ENCODE data around the gene SLC25A33. TPM values are rescaled to one million over a fixed set of nuclear protein-coding genes. Genes with fewer than 3 reads are reported as not detected.

SLC25A33 gene
- polyA plus RNA-seq, 1 donor from 2014 or later: 19.1 TPM

- Histone ChIP-seq H4K20me1 (ENCODE audit: insufficient read depth) (no peaks in the 10 kb centered on the region), H3K27me3 (ENCODE audit: insufficient read depth, low read depth, low read length) (peaks cover 9% of the 10 kb centered on the region), H3K9me2 (ENCODE audit: insufficient read depth, low read length) (no peaks in the 10 kb centered on the region), H3K9me3 (ENCODE audit: low read length) (no peaks in the 10 kb centered on the region), H2AFZ (ENCODE audit: low read depth, low read length) (no peak overlapping the region), H3K4me3 (ENCODE audit: low read length) (no peak overlapping the region), H3F3A (ENCODE audit: insufficient read depth, low read length, poor library complexity, severe bottlenecking) (no peaks in the 10 kb centered on the region), H3K36me3 (ENCODE audit: insufficient read depth, low read length) (no peaks in the 10 kb centered on the region), H3K79me2 (replicated peaks; ENCODE audit: insufficient read depth, low read length) (no peaks in the 10 kb centered on the region), H3K4me2 (ENCODE audit: low read length) (no peak overlapping the region), H3K9ac (ENCODE audit: low read length) (no peak overlapping the region), H3K27ac (ENCODE audit: low read length) (no peak overlapping the region)
- no peak for TF ChIP-seq MXI1 (conservative IDR thresholded peaks at IDR 0.05; ENCODE audit: poor library complexity, severe bottlenecking)
- no peak for TF ChIP-seq CTCF (IDR thresholded peaks at IDR 0.05; ENCODE audit: poor library complexity, severe bottlenecking)
- no peak for TF ChIP-seq REST (IDR thresholded peaks at IDR 0.05; ENCODE audit: borderline replicate concordance)
- no peak for TF ChIP-seq EZH2 (IDR thresholded peaks at IDR 0.05; ENCODE audit: borderline replicate concordance, insufficient read depth, low read length, poor library complexity, severe bottlenecking)
- no peak for TF ChIP-seq EP300 (conservative IDR thresholded peaks at IDR 0.05; ENCODE audit: poor library complexity, severe bottlenecking)
- no peak for TF ChIP-seq POLR2AphosphoS5 (IDR thresholded peaks at IDR 0.05)
- TF ChIP-seq SMC3 (conservative IDR thresholded peaks at IDR 0.05; ENCODE audit: poor library complexity): no peak
- TF ChIP-seq TAF1 (IDR thresholded peaks at IDR 0.05; ENCODE audit: low read depth): no peak
- no peak for TF ChIP-seq RAD21 (conservative IDR thresholded peaks at IDR 0.05)
Measured at GRCh38 chr1:9493326-9493725, 45.9 kb upstream of the SLC25A33 start.

- H3K9ac ChIP-seq (ENCODE audit: low read length): no peak overlapping the region
- H3F3A ChIP-seq (ENCODE audit: insufficient read depth, low read length, poor library complexity, severe bottlenecking): no peaks in the 10 kb centered on the region
- H3K27me3 ChIP-seq (ENCODE audit: insufficient read depth, low read depth, low read length): peaks cover 9% of the 10 kb centered on the region
- H4K20me1 ChIP-seq (ENCODE audit: insufficient read depth): no peaks in the 10 kb centered on the region
- TF ChIP-seq POLR2AphosphoS5 (IDR thresholded peaks at IDR 0.05) (no peak), EP300 (conservative IDR thresholded peaks at IDR 0.05; ENCODE audit: poor library complexity, severe bottlenecking) (no peak), SMC3 (conservative IDR thresholded peaks at IDR 0.05; ENCODE audit: poor library complexity) (peak; percentile 77), RAD21 (conservative IDR thresholded peaks at IDR 0.05) (peak; percentile 65), EZH2 (IDR thresholded peaks at IDR 0.05; ENCODE audit: borderline replicate concordance, insufficient read depth, low read length, poor library complexity, severe bottlenecking) (no peak), CTCF (IDR thresholded peaks at IDR 0.05; ENCODE audit: poor library complexity, severe bottlenecking) (peak; percentile 76), MXI1 (conservative IDR thresholded peaks at IDR 0.05; ENCODE audit: poor library complexity, severe bottlenecking) (no peak), REST (IDR thresholded peaks at IDR 0.05; ENCODE audit: borderline replicate concordance) (no peak), TAF1 (IDR thresholded peaks at IDR 0.05; ENCODE audit: low read depth) (no peak)
- H3K9me3 ChIP-seq (ENCODE audit: low read length): no peaks in the 10 kb centered on the region
- no peak overlapping the region for H2AFZ ChIP-seq (ENCODE audit: low read depth, low read length)
- H3K4me2 ChIP-seq (ENCODE audit: low read length): no peak overlapping the region
- no peaks in the 10 kb centered on the region for H3K36me3 ChIP-seq (ENCODE audit: insufficient read depth, low read length)
- H3K27ac ChIP-seq (ENCODE audit: low read length): no peak overlapping the region
- peak overlapping the region; percentile 56 for H3K4me3 ChIP-seq (ENCODE audit: low read length)
- no peaks in the 10 kb centered on the region for H3K9me2 ChIP-seq (ENCODE audit: insufficient read depth, low read length)
- no peaks in the 10 kb centered on the region for H3K79me2 ChIP-seq (replicated peaks; ENCODE audit: insufficient read depth, low read length)
Measured at GRCh38 chr1:9494936-9495758, 44.1 kb upstream of the SLC25A33 start.

All from neural cell (in vitro differentiated cells).